HL-60/S4 treated with retinoic acid at 250 ng/mL for 4 days and 3 days (cell line): Measurements from ENCODE around the gene XAF1.
"Not testable (repeated sequence)": the region's sequence is repeated elsewhere in the genome, so short reads cannot be mapped to it uniquely, and the experiment has no call there.

ENCODE experiments used
- in situ Hi-C: fragments of 300-500 bp; cut with MboI; formaldehyde crosslinking; loops from 2 replicates; pipeline ENCODE4 v1.7.0; 2022; ENCODE audit warnings: low sequenced_read_pairs

Gene XAF1

GRCh38 chr17:6797718-6798351, 42.0 kb downstream of the XAF1 start:
- in situ Hi-C loops, result no loop called here

GRCh38 chr17:6799738-6800137, 43.9 kb downstream of the XAF1 start:
- in situ Hi-C loops, result no loop called here

- in situ Hi-C loops, result no loop called here
Observed at GRCh38 chr17:6800422-6801027, 44.7 kb downstream of the XAF1 start.

GRCh38 chr17:6811510-6811909, 55.7 kb downstream of the XAF1 start:
- in situ Hi-C loops, result no loop called here

- in situ Hi-C loops, result no loop called here
Observed at GRCh38 chr17:6812295-6812694, 56.4 kb downstream of the XAF1 start.

- in situ Hi-C loops, result no loop called here
Observed at GRCh38 chr17:6815775-6816174, 59.9 kb downstream of the XAF1 start.

GRCh38 chr17:6816368-6816767, 60.5 kb downstream of the XAF1 start:
- in situ Hi-C loops, result not testable (repeated sequence)

GRCh38 chr17:6818938-6819337, 63.1 kb downstream of the XAF1 start:
- in situ Hi-C loops, result no loop called here

GRCh38 chr17:6823011-6823442, 67.2 kb downstream of the XAF1 start:
- in situ Hi-C loops, result no loop called here
